NCI-H2196 treated with DMSO at 0.1 percent for 48 hours (cell line): ENCODE results near the gene SAMD4A.

Experiments
- DNase-seq: peaks from one replicate; lab custom pipeline; 2025; ENCODE audit not compliant: unreplicated experiment; lab: John Stamatoyannopoulos, UW

SAMD4A gene

DNA sequence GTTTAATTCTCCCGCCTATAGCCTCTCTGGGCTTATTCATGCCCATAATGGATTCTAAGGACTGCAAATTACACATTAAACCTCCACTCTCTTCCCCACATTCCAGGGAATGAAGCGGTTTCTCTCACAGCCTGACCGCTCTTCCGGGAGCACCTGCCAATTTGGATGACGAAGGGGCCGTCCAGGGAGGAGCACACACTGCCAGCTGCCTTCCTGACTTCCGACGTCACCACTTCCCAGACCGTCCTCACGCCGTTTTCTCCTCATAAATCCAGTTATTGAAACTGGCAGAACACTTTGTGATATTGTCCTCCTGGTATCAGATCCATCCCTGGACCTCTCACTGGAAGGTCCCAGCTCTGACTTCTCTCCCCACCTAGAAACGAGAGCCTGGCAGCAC lies 248.1 kb downstream of the SAMD4A start:
- DNase-seq: no peak

DNA sequence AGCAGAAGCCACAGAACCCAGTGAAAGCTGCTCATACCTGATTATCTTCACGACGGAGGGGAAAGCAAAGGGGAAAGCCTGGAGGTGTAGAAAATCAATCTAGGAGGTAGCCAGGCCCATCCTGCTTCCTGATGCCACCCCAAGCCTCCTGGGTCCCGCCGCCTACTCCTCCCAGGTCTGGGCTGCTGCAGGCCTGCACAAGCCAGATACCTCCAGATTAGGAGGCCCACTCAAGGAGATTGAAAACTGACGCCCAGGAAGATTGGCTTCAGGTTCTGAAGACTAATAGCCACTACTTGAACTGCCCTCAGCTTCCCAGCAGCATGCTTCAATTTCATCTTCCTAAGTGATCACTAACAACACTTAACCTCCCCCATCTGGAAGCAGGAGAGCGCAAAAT lies 248.6 kb downstream of the SAMD4A start:
- DNase-seq: no peak

- DNase-seq: no peak
Measured at GRCh38 chr14:54816450-54816849, 249.5 kb downstream of the SAMD4A start.

DNA sequence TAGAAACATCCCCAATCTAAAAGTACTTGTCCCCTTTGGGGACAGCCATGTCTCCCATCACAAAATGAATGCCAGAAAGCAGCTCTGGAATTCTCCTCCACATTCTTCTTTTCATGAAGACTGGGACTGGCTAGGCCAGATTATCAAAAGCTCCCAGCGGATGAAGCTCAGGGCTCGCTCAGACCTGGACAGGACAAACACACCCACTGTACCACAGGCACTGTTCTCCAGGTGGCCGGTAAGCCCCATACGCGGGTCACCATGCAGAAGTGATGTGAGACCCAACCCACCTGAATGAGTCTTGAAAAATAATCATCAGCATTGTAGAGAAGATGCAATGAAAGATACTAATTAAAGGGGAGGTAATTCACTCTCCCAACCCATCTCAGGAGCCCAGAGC lies 250.6 kb downstream of the SAMD4A start:
- no peak for DNase-seq

DNA sequence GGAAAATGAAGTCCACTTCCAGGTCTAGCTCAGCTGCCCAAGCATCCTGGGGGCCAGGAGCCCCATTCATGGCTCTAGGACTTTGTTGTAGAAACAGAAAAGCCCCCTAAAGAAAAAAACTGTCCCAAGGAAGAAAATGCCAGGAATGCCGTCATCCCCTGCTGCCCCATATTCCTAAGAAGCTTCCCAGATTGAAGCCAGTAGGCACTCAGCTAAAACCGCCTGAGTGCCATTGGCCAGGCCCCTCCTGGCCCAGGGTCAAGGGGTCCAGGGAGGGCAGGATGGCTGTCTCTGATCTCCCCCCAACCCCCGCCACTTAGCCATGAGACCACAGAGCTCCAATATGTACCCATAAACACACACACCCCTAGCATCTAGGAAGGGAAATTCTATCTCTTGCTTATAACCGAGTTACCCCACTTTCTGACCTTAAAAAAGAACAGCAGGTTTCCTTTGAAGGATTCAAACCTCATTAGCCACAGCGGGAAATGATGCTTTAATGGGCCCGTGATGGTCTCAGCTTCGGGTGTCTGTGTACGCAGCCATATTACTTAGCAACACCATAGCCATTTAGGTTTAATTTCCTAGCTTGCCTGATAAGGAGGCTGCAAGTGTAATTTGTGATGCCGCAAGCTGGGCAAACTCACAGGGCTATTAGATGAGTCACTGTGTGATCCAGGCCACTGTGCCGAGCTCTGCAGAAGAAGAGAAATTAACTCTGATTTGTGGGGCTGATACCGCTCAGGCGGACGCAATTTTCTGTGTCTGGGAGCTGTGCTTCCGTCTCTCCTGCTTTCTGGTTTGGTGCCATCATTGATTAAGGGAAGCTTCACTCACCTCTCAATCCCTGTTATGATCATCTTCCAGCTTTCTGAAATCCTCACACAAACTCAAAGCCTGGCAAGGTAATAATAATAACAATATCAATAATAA lies 251.5 kb downstream of the SAMD4A start:
- DNase-seq: no peak

DNA sequence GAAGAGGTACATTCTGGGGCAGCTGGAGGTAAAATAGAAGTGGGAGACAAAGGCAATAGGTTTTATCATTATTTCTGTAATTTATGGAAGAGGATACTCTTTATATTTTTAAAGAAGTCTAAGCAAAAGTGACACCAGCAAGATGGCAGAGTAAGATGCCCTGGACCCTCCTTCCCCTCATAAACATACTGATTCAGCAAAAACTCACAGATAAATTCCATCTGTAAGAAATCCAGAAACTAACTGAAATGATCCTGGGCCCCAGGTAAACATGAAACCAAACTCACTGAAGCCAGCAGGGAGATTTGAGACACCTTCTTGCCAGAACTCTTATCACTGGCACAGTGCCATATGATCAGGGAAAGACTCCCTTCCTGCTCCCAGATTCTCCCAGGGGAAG lies 255.8 kb downstream of the SAMD4A start:
- DNase-seq: no peak

- no peak for DNase-seq
Measured at GRCh38 chr14:54823757-54824549, 257.0 kb downstream of the SAMD4A start.

- no peak for DNase-seq
Measured at GRCh38 chr14:54828037-54828436, 261.1 kb downstream of the SAMD4A start.

DNA sequence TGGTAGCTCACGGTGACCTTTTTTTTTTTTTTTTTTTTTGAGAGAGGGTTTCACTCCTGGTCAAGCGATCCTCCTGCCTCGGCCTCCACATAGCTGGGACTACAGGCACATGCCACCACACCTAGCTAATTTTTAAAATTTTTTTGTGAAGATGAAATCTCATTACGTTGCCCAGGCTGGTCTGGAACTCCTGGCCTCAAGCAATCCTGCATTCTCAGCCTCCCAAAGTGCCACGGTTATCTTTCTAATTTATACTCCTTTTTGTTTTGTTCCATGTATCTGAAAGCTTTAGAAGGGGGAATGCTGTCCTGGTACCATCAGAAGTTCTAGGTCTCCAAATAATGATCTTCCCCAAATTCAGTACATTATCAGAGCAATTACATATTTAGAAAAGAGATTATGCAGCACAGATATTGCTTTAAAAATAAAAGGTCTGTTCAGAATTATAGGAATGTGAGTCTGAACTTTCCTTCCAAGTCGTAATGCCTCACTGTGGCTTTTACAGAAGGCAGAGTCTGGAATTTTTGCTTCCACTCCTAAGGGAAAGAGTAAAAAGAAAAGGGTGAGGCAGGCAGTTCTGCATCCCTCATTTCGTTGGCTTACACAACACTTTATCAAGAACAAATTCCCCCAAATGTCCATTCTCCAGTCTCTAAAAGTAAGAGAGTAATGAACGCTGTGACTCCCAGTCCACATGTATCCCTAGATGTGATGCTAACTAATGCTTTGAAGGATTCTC lies 262.7 kb downstream of the SAMD4A start:
- no peak for DNase-seq

- DNase-seq: no peak
Measured at GRCh38 chr14:54830650-54831049, 263.7 kb downstream of the SAMD4A start.

- DNase-seq: no peak
Measured at GRCh38 chr14:54834081-54834480, 267.2 kb downstream of the SAMD4A start.

DNA sequence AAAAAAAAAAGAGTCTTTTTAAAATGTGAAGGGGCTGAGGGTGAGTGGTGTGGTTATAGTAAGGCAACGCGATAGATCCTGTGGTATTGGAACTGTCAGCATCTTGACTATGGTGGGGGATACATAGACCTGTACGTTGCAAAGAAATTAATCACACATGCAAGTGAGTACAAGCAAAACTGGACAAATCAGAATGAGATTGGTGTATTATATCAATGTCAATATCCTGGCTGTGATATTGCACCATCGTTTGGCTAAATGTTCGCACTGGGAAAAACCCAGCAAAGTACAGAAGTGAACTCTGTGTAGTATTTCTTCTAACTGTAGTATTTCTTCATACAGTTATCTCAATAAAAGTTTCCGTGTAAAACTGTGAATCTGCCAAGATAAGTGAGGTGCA lies 267.8 kb downstream of the SAMD4A start:
- DNase-seq: no peak

GRCh38 chr14:54836231-54836630 lies 269.3 kb downstream of the SAMD4A start:
- DNase-seq: no peak

DNA sequence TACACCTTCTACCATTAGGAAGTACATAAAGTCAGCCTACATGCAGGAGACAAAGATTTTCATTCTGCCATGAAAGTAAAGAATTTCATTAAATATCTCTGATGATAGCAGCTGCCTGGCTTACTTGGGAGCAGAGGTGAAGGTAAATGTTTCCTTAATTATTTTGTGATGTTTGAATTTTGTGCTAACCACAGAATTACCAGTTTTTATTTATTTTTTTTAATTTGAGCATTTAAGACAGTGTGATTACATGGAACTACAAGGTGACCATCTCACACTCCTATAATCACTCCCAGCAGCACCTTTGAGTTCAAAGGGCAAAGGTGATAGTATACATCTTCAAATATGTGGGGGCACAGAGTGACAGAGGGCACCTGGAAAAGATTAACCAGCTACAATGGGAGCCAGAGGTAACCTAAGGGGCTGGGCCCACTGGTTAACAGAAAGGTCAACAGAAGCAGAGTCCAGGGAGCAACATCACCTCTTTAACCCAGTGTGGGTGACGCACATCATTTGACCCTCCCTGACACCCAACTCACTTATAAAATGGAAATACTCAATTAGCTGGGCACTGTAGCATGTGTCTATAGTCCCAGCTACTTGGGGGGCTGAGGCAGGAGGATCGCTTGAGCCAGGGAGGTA lies 270.7 kb downstream of the SAMD4A start:
- no peak for DNase-seq

DNA sequence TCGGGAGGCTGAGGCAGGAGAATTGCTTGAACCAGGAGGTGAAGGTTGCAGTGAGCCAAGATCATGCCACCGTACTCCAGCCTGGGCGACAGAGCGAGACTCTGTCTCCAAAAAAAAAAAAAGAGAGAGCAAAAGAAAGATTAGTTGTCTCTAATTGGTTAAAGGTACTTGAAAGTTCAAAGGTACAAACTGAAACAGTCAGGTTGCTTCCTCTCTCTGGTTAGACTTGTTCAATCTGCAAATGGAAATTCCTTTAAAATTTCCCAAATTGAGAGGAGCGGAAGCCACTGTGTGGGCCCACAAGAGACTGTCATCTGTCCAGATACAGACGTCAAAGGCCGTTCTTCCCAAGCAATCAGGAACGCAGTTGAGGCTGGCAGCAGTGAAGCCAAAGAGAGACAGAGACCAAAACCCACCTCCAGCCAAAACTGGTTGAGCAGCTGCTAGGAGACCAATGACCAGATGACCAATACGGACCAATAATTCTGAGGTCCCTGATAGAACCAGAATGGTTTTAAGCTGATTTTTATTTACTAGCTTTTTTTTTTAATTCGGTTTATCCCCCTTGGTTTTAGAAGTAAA lies 272.1 kb downstream of the SAMD4A start:
- no peak for DNase-seq

DNA sequence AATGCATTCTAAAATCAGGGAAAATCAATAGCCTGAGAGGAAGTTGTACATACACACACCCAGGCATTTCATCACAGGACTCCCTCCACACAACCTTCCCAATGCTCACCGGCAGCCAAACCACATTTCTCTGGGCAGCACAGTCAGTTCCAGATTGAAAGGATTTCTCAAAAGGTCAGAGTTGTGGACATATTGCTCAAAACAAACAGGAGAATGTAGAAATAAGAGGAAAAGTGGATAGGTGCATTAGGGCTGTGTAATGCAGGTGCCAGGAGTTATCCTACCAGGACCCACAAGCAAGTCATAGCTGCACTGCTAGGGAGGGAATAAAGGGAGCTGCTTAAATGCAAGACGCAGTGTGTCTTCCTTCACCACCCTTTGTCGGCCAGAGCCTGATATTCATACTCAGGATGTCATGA lies 272.8 kb downstream of the SAMD4A start:
- DNase-seq: no peak

DNA sequence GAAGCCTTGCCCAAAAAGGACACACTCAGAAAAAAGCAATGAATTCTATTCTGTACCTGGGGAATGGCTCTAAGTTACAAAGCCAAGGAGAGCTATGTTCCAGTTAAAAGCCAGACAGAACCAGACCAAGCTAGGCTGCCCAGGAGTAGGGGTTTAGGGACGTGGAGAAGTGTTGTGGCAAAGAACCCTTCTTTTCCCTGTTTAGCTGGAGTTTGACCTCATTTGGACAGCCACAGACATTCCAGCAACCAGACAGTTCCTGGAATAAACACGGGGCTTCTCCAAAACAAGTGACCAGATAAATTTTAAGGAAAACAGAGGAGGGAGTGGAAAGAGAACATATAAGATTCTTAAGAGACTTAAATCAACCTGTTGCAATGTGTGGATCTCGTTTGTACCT lies 273.4 kb downstream of the SAMD4A start:
- no peak for DNase-seq

DNA sequence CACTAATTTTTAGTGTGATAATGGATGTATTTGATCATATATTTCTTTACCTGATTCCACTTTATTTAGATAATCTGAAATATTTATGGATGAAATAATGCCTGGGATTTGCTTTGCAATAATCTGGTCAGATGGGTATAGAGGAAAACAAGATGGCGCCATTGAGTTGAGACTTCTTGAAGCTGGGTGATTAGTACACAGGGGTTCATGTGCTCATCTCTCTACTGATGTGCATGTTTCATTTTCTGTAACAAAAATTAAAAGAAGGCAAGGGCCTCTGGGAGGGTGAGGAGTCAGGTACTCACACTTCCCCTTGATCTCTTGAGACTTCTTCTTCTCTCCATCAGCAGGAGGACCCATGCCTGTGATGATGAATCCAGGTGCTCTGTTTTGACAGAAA lies 273.9 kb downstream of the SAMD4A start:
- DNase-seq: no peak
